SK-N-SH treated with all-trans-retinoic acid at 6 μM for 48 hours (cell line): ENCODE measurements around the gene AKT2.

Source experiments
- ATAC-seq: fragments of 200-7000 bp; cut with Tn5 transposase; 3 replicates; pipeline ENCODE4 v1.9.1; 2020; ENCODE audit warnings: mild to moderate bottlenecking, moderate library complexity
- ARNTL ChIP-seq: fragments of 450-650 bp; formaldehyde crosslinking; IDR thresholded peaks from 2 replicates; pipeline ENCODE4 v1.5.0; 2020; ENCODE audit warnings: low read depth, mild to moderate bottlenecking, moderate library complexity, borderline replicate concordance
- BACH2 ChIP-seq: fragments of 250-450 bp; sonication (Bioruptor Pico); IDR thresholded peaks from 2 replicates; pipeline ENCODE4 v1.9.0; 2021; ENCODE audit warnings: mild to moderate bottlenecking, borderline replicate concordance
- CSDC2 ChIP-seq: fragments of 250-450 bp; sonication (Bioruptor Pico); IDR thresholded peaks from 2 replicates; pipeline ENCODE4 v1.5.0; 2020; ENCODE audit warnings: mild to moderate bottlenecking, moderate library complexity
- ESRRG ChIP-seq: fragments of 250-450 bp; sonication (Bioruptor Pico); IDR thresholded peaks from 2 replicates; pipeline ENCODE4 v1.6.1; 2021; ENCODE audit warnings: mild to moderate bottlenecking
- GLIS3 ChIP-seq: fragments of 250-450 bp; sonication (Bioruptor Pico); IDR thresholded peaks from 2 replicates; pipeline ENCODE4 v1.5.0; 2020; ENCODE audit warnings: mild to moderate bottlenecking, moderate library complexity
- OSR1 ChIP-seq: fragments of 250-450 bp; sonication (Bioruptor Pico); IDR thresholded peaks from 2 replicates; pipeline ENCODE4 v1.8.0; 2022; ENCODE audit warnings: moderate library complexity, mild to moderate bottlenecking, inconsistent platforms
- RARB ChIP-seq: fragments of 250-450 bp; sonication (Bioruptor Pico); IDR thresholded peaks from 2 replicates; pipeline ENCODE4 v1.8.0; 2021; ENCODE audit warnings: mild to moderate bottlenecking, moderate library complexity
- SNAI2 ChIP-seq: fragments of 250-450 bp; sonication (Bioruptor Pico); IDR thresholded peaks from 2 replicates; pipeline ENCODE4 v1.5.0; 2020; ENCODE audit warnings: mild to moderate bottlenecking, moderate library complexity
- TOX ChIP-seq: fragments of 250-450 bp; sonication (Bioruptor Pico); IDR thresholded peaks from 2 replicates; pipeline ENCODE4 v1.8.0; 2021; ENCODE audit warnings: mild to moderate bottlenecking, moderate library complexity, borderline replicate concordance
- ZFP30 ChIP-seq: fragments of 450-650 bp; formaldehyde crosslinking; IDR thresholded peaks from 2 replicates; pipeline ENCODE4 v1.5.0; 2022; ENCODE audit warnings: mild to moderate bottlenecking, moderate library complexity
- ZNF70 ChIP-seq: fragments of 450-650 bp; formaldehyde crosslinking; IDR thresholded peaks from 2 replicates; pipeline ENCODE4 v1.5.0; 2020; ENCODE audit warnings: mild to moderate bottlenecking, moderate library complexity
- ZNF8 ChIP-seq: fragments of 450-650 bp; formaldehyde crosslinking; IDR thresholded peaks from 2 replicates; pipeline ENCODE4 v1.5.0; 2020; ENCODE audit warnings: mild to moderate bottlenecking, moderate library complexity
- TF ChIP-seq, protein P1 (sequence below): fragments of 250-450 bp; sonication (Bioruptor Pico); IDR thresholded peaks from 2 replicates; pipeline ENCODE4 v1.8.0; 2021; ENCODE audit warnings: low read depth, mild to moderate bottlenecking, moderate library complexity, borderline replicate concordance
- TF ChIP-seq, protein P2 (sequence below): fragments of 250-450 bp; sonication (Bioruptor Pico); IDR thresholded peaks from 2 replicates; pipeline ENCODE4 v1.8.0; 2020; ENCODE audit warnings: mild to moderate bottlenecking, moderate library complexity, borderline replicate concordance
- TF ChIP-seq, protein P3 (sequence below): fragments of 250-450 bp; sonication (Bioruptor Pico); IDR thresholded peaks from 2 replicates; pipeline ENCODE4 v1.5.1; 2021; ENCODE audit warnings: mild to moderate bottlenecking, moderate library complexity
- TF ChIP-seq, protein P4 (sequence below): fragments of 250-450 bp; sonication (Bioruptor Pico); IDR thresholded peaks from 2 replicates; pipeline ENCODE4 v1.5.0; 2020; ENCODE audit warnings: mild to moderate bottlenecking, moderate library complexity

Gene AKT2

DNA sequence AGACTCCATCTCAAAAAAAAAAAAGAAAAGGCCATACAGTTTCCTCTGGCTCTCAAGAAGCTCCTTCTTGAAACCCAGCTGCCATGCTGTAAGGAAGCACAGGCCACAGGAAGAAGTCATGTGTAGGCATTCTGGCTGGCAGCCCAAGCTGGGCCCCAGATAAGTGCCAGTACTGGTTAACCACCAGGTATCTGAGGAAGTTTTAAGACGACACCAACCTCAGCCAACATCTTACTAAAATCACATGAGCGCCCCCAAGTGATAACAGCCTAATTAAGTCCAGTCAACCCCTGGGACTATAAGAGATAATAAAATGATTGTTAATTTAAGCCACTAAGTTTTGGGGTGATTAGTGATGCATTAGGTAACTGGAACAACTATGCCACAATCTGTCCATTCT is 27.4 kb upstream of the AKT2 start:
- ATAC-seq: no peak

DNA sequence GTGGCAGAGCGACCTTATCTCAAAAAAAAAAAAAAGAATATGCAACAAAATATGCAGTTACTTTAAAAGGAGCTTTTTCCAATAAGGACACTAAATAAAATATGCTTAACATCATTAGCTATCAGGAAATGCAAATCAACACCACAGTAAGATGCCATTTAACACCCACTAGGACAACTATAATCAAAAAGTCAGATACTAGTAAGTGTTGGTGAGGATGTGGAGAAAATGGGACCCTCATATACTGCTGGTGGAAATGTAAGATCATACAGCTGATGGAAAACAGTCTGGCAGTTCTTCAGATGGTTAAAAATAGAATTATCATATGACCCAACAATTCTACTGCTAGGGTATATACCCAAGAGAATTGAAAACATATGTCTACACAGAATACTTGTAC is 24.5 kb upstream of the AKT2 start:
- peak; percentile 47 for ATAC-seq
- no peak for TF ChIP-seq RARB
- TF ChIP-seq SNAI2: no peak
- no peak for TF ChIP-seq GLIS3 (CRISPR knock-in tag)
- TF ChIP-seq ZNF70 (CRISPR knock-in tag): no peak
- TF ChIP-seq ZNF8 (CRISPR knock-in tag): no peak
- no peak for TF ChIP-seq ARNTL (CRISPR knock-in tag)
- TF ChIP-seq, protein P1, sequence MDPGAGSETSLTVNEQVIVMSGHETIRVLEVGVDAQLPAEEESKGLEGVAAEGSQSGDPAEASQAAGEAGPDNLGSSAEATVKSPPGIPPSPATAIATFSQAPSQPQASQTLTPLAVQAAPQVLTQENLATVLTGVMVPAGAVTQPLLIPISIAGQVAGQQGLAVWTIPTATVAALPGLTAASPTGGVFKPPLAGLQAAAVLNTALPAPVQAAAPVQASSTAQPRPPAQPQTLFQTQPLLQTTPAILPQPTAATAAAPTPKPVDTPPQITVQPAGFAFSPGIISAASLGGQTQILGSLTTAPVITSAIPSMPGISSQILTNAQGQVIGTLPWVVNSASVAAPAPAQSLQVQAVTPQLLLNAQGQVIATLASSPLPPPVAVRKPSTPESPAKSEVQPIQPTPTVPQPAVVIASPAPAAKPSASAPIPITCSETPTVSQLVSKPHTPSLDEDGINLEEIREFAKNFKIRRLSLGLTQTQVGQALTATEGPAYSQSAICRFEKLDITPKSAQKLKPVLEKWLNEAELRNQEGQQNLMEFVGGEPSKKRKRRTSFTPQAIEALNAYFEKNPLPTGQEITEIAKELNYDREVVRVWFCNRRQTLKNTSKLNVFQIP (CRISPR knock-in tag): no peak
- no peak for TF ChIP-seq ZFP30 (CRISPR knock-in tag)
- no peak for TF ChIP-seq TOX (CRISPR knock-in tag)
- no peak for TF ChIP-seq CSDC2 (CRISPR knock-in tag)
- TF ChIP-seq, protein P2, sequence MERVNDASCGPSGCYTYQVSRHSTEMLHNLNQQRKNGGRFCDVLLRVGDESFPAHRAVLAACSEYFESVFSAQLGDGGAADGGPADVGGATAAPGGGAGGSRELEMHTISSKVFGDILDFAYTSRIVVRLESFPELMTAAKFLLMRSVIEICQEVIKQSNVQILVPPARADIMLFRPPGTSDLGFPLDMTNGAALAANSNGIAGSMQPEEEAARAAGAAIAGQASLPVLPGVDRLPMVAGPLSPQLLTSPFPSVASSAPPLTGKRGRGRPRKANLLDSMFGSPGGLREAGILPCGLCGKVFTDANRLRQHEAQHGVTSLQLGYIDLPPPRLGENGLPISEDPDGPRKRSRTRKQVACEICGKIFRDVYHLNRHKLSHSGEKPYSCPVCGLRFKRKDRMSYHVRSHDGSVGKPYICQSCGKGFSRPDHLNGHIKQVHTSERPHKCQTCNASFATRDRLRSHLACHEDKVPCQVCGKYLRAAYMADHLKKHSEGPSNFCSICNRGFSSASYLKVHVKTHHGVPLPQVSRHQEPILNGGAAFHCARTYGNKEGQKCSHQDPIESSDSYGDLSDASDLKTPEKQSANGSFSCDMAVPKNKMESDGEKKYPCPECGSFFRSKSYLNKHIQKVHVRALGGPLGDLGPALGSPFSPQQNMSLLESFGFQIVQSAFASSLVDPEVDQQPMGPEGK (CRISPR knock-in tag): no peak
- no peak for TF ChIP-seq ESRRG (CRISPR knock-in tag)
- no peak for TF ChIP-seq BACH2 (CRISPR knock-in tag)
- TF ChIP-seq, protein P3, sequence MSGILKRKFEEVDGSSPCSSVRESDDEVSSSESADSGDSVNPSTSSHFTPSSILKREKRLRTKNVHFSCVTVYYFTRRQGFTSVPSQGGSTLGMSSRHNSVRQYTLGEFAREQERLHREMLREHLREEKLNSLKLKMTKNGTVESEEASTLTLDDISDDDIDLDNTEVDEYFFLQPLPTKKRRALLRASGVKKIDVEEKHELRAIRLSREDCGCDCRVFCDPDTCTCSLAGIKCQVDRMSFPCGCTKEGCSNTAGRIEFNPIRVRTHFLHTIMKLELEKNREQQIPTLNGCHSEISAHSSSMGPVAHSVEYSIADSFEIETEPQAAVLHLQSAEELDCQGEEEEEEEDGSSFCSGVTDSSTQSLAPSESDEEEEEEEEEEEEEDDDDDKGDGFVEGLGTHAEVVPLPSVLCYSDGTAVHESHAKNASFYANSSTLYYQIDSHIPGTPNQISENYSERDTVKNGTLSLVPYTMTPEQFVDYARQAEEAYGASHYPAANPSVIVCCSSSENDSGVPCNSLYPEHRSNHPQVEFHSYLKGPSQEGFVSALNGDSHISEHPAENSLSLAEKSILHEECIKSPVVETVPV (CRISPR knock-in tag): no peak
- TF ChIP-seq OSR1 (CRISPR knock-in tag): no peak

More for the DNA sequence above, 27.4 kb upstream of the AKT2 start:
- TF ChIP-seq OSR1 (CRISPR knock-in tag) (no peak), ZNF70 (CRISPR knock-in tag) (no peak), TOX (CRISPR knock-in tag) (no peak), BACH2 (CRISPR knock-in tag) (no peak), CSDC2 (CRISPR knock-in tag) (no peak), GLIS3 (CRISPR knock-in tag) (no peak)
- TF ChIP-seq, protein P4, sequence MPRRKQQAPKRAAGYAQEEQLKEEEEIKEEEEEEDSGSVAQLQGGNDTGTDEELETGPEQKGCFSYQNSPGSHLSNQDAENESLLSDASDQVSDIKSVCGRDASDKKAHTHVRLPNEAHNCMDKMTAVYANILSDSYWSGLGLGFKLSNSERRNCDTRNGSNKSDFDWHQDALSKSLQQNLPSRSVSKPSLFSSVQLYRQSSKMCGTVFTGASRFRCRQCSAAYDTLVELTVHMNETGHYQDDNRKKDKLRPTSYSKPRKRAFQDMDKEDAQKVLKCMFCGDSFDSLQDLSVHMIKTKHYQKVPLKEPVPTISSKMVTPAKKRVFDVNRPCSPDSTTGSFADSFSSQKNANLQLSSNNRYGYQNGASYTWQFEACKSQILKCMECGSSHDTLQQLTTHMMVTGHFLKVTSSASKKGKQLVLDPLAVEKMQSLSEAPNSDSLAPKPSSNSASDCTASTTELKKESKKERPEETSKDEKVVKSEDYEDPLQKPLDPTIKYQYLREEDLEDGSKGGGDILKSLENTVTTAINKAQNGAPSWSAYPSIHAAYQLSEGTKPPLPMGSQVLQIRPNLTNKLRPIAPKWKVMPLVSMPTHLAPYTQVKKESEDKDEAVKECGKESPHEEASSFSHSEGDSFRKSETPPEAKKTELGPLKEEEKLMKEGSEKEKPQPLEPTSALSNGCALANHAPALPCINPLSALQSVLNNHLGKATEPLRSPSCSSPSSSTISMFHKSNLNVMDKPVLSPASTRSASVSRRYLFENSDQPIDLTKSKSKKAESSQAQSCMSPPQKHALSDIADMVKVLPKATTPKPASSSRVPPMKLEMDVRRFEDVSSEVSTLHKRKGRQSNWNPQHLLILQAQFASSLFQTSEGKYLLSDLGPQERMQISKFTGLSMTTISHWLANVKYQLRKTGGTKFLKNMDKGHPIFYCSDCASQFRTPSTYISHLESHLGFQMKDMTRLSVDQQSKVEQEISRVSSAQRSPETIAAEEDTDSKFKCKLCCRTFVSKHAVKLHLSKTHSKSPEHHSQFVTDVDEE: no peak

DNA sequence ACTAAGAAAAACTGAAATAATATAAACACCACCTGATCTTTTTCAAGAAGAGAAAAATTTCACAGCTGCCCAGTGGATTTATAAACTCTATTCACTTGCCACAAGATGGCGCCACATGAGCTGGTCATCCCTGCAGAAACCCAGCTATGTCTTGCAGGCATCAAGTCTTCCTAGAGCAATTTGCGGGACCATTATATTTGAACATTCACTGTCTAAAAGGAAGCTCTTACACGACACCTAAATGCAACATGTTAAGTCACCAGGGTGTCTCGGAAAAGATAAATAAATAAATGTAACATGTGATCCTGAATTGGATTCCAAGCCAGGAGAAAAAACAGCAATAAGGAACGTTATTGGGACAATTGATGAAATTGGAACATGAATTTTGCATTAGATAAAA is 20.3 kb upstream of the AKT2 start:
- ATAC-seq: peak; percentile 95

DNA sequence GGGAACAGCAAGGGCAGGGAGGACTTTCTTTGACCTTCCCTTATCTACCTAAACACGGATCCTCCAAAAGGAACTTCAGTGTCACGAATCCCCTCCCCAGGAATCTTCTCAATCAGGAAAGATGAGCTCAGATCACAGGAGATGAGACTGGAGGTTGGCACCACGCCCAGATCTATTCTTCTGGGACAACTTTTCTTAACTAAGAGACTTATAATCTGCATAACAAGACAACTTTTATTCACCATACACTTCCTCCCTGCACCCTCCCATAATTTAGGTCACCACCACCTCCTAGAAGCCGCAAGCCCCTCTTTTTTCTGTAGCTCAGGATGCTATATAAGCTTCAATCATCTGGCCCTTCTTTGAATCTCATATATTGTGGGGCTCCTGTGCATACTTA is 19.2 kb upstream of the AKT2 start:
- no peak for TF ChIP-seq TOX (CRISPR knock-in tag)
- TF ChIP-seq, protein P4: no peak
- TF ChIP-seq, protein P3 (CRISPR knock-in tag): no peak
- no peak for ATAC-seq

More for the DNA sequence above, 20.3 kb upstream of the AKT2 start:
- TF ChIP-seq ESRRG (CRISPR knock-in tag) (no peak), OSR1 (CRISPR knock-in tag) (no peak), ZNF70 (CRISPR knock-in tag) (no peak)
